ENCODE measurements around the gene CCR5AS.

Gene CCR5AS

DNA sequence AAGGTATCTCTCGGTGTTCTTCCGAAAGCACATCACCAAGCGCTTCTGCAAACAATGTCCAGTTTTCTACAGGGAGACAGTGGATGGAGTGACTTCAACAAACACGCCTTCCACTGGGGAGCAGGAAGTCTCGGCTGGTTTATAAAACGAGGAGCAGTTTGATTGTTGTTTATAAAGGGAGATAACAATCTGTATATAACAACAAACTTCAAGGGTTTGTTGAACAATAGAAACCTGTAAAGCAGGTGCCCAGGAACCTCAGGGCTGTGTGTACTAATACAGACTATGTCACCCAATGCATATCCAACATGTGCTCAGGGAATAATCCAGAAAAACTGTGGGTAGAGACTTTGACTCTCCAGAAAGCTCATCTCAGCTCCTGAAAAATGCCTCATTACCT, 48.4 kb downstream of the CCR5AS start:
- Histone ChIP-seq H3K27me3 (ENCODE audit: low read depth) (peaks cover 10% of the 10 kb centered on the region), H3K4me3 (no peak overlapping the region), H3K36me3 (replicated peaks) (no peaks in the 10 kb centered on the region), H3K4me1 (no peaks in the 10 kb centered on the region), H3K9me3 (no peaks in the 10 kb centered on the region)
- in situ Hi-C loops (cut with MboI; ENCODE audit: low sequenced_read_pairs): no loop called here
- no peak for DNase-seq (ENCODE audit: low spot score in 2 of 2)

- H3K27me3 ChIP-seq (ENCODE audit: low read depth): peaks cover 13% of the 10 kb centered on the region
- no peaks in the 10 kb centered on the region for H3K4me1 ChIP-seq
- H3K9me3 ChIP-seq: no peaks in the 10 kb centered on the region
- no peaks in the 10 kb centered on the region for H3K36me3 ChIP-seq (replicated peaks)
- in situ Hi-C loops (cut with MboI; ENCODE audit: low sequenced_read_pairs): no loop called here
- no peak overlapping the region for H3K4me3 ChIP-seq
- DNase-seq (ENCODE audit: low spot score in 2 of 2): no peak
Observed at GRCh38 chr3:46356909-46357308, 50.0 kb downstream of the CCR5AS start.

GRCh38 chr3:46356276-46356675, 50.6 kb downstream of the CCR5AS start:
- Histone ChIP-seq H3K4me3 (no peak overlapping the region), H3K9me3 (no peaks in the 10 kb centered on the region), H3K27me3 (ENCODE audit: low read depth) (peaks cover 13% of the 10 kb centered on the region), H3K4me1 (no peaks in the 10 kb centered on the region), H3K36me3 (replicated peaks) (no peaks in the 10 kb centered on the region)
- no peak for DNase-seq (ENCODE audit: low spot score in 2 of 2)
- in situ Hi-C loops (cut with MboI; ENCODE audit: low sequenced_read_pairs): no loop called here

DNA sequence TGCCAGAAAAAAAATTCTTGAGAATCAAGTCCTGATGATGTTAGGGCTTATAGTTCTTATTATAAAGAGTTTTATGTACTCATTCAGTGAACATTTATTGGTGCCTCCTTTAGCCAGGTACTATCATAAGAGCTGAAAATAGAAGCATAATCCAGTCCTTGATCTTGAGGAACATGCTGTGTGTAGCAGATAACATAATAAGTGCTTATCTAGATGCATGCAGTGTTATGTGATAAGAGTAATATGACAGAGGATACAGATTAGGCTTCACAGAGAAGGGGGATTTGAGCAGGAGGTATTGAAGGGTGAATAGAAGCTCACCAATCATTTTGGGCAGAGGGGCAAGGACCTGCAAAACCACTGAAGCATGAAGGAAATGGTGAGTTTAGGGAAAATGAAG, 51.9 kb downstream of the CCR5AS start:
- H3K9me3 ChIP-seq: no peaks in the 10 kb centered on the region
- peaks cover 13% of the 10 kb centered on the region for H3K27me3 ChIP-seq (ENCODE audit: low read depth)
- H3K4me3 ChIP-seq: no peak overlapping the region
- no peak for DNase-seq (ENCODE audit: low spot score in 2 of 2)
- in situ Hi-C loops (cut with MboI; ENCODE audit: low sequenced_read_pairs): no loop called here
- H3K36me3 ChIP-seq (replicated peaks): no peaks in the 10 kb centered on the region
- no peaks in the 10 kb centered on the region for H3K4me1 ChIP-seq

DNA sequence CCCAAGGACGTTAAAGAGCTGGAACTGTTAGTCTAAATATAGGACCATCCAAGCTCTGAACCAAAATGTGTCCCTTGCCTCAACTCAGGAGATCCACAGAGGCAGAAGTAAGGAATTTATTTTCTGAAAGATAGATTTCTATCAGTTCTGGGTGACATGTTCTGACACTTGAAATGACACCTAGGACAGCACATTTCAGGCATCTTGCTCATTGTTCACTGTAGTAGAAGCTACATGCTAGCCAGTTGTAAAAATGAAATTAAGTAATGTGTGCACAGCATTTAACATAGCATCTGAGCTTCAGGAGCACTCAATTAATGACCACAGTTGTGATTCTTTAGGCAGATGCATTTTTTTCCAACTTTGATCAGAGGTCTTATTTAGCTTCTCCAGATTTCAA, 52.4 kb downstream of the CCR5AS start:
- no peaks in the 10 kb centered on the region for H3K4me1 ChIP-seq
- H3K9me3 ChIP-seq: no peaks in the 10 kb centered on the region
- in situ Hi-C loops (cut with MboI; ENCODE audit: low sequenced_read_pairs): no loop called here
- no peak overlapping the region for H3K4me3 ChIP-seq
- peaks cover 11% of the 10 kb centered on the region for H3K27me3 ChIP-seq (ENCODE audit: low read depth)
- no peak for DNase-seq (ENCODE audit: low spot score in 2 of 2)
- H3K36me3 ChIP-seq (replicated peaks): no peaks in the 10 kb centered on the region

GRCh38 chr3:46353647-46354410, 53.0 kb downstream of the CCR5AS start, which contains the start of gene CCR2:
TSS of gene CCR2 (plus strand) at chr3:46354111. CDS start at chr3:46357528, 3,417 bp downstream.
- in situ Hi-C loops (cut with MboI; ENCODE audit: low sequenced_read_pairs): no loop called here
- Histone ChIP-seq H3K27me3 (ENCODE audit: low read depth) (peaks cover 11% of the 10 kb centered on the region), H3K4me3 (no peak within 1 kb of the TSS), H3K9me3 (no peaks in the 10 kb centered on the region), H3K36me3 (replicated peaks) (no peaks in the 10 kb centered on the region), H3K4me1 (no peaks in the 10 kb centered on the region)
- DNase-seq (ENCODE audit: low spot score in 2 of 2): no peak

GRCh38 chr3:46353090-46353489, 53.8 kb downstream of the CCR5AS start:
- no peaks in the 10 kb centered on the region for H3K4me1 ChIP-seq
- no peak overlapping the region for H3K4me3 ChIP-seq
- in situ Hi-C loops (cut with MboI; ENCODE audit: low sequenced_read_pairs): no loop called here
- no peak for DNase-seq (ENCODE audit: low spot score in 2 of 2)
- peaks cover under 1% of the 10 kb centered on the region; the same call in 1 of the 2 replicates for H3K9me3 ChIP-seq
- H3K27me3 ChIP-seq (ENCODE audit: low read depth): peaks cover 11% of the 10 kb centered on the region
- no peaks in the 10 kb centered on the region for H3K36me3 ChIP-seq (replicated peaks)

DNA sequence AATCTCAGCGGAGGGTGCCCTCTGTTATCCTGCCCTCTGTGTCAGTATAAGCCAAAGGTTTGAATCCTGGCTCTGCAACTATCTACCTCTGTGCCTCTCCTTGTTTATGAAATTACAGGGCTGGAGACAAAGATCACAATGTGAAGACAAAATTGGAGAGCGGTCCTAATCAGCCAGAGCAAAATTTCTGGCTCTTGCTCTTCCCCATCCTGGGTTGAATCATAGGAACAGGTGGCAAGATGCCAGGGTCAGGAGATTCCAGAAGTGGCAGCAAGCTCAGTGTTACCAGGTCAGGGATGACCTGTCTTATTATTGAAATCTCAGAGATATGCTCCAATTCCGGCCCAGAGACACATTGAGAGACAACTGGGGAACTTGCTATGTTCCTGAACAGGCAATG, 55.2 kb downstream of the CCR5AS start:
- H3K36me3 ChIP-seq (replicated peaks): no peaks in the 10 kb centered on the region
- DNase-seq (ENCODE audit: low spot score in 2 of 2): no peak
- peaks cover 2% of the 10 kb centered on the region; the same call in 1 of the 2 replicates for H3K9me3 ChIP-seq
- in situ Hi-C loops (cut with MboI; ENCODE audit: low sequenced_read_pairs): no loop called here
- no peak overlapping the region for H3K4me3 ChIP-seq
- H3K27me3 ChIP-seq (ENCODE audit: low read depth): peaks cover 11% of the 10 kb centered on the region
- no peaks in the 10 kb centered on the region for H3K4me1 ChIP-seq

DNA sequence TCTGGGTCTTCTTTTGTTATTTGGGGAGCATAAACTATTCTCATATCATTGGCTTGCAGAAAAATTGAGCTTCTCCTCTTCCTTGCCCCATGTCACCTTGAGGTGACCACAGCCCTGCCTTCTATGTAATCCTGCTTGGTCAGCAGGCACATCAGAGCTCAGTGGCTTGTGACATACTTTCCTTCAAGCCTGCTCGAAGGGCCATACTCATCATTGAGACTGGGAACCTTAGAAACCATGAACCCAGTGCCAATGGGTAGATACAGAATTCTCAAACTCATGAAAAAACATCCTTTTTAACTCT, 56.7 kb downstream of the CCR5AS start:
- no peak for DNase-seq (ENCODE audit: low spot score in 2 of 2)
- in situ Hi-C loops (cut with MboI; ENCODE audit: low sequenced_read_pairs): no loop called here
- H3K36me3 ChIP-seq (replicated peaks): no peaks in the 10 kb centered on the region
- peaks cover 2% of the 10 kb centered on the region; the same call in 1 of the 2 replicates for H3K9me3 ChIP-seq
- peaks cover 11% of the 10 kb centered on the region for H3K27me3 ChIP-seq (ENCODE audit: low read depth)
- H3K4me1 ChIP-seq: no peaks in the 10 kb centered on the region
- H3K4me3 ChIP-seq: no peak overlapping the region

DNA sequence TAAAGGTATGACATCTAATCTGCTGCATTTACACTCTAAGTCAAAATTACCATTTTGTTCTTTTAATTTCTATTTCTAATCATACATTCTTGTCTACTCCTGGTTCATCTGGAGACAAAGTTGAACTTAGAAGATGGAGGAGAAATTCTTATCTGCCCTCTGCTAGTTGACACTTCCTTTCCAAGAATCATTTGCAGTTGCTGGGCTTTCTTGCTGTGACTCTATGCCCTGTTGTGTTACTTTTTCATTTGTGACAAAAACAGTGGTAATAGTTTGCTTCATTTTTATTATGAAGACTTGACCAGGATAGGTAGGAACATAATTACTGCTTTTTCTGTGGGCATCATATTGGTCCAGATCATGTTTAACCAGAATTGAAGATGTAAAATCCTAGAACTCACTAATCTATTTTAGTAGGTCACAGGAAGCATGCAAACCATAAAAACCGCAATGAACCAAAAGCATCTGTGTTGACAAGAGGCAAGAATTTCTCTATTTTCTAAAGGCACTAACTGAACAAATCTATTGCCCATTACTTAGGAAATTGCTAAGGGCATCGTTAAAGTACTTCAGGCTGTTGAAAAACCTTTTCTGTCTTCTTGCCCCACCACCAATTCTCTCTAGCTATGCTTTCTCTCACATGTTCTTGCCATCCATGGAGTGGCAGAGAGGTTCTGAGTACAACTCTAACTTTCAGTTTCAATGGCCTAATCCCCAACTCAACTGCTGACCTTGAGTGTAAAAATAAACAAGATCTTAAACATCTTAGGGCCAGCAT, 57.2 kb downstream of the CCR5AS start:
- H3K9me3 ChIP-seq: peaks cover 2% of the 10 kb centered on the region; the same call in 1 of the 2 replicates
- H3K4me1 ChIP-seq: no peaks in the 10 kb centered on the region
- H3K36me3 ChIP-seq (replicated peaks): no peaks in the 10 kb centered on the region
- no peak overlapping the region for H3K4me3 ChIP-seq
- no peak for DNase-seq (ENCODE audit: low spot score in 2 of 2)
- peaks cover 11% of the 10 kb centered on the region for H3K27me3 ChIP-seq (ENCODE audit: low read depth)
- in situ Hi-C loops (cut with MboI; ENCODE audit: low sequenced_read_pairs): no loop called here

- H3K36me3 ChIP-seq (replicated peaks): no peaks in the 10 kb centered on the region
- H3K4me3 ChIP-seq: no peak overlapping the region
- peaks cover 8% of the 10 kb centered on the region; the same call in 1 of the 2 replicates for H3K27me3 ChIP-seq (ENCODE audit: low read depth)
- in situ Hi-C loops (cut with MboI; ENCODE audit: low sequenced_read_pairs): no loop called here
- no peak for DNase-seq (ENCODE audit: low spot score in 2 of 2)
- peaks cover 2% of the 10 kb centered on the region; the same call in 1 of the 2 replicates for H3K9me3 ChIP-seq
- H3K4me1 ChIP-seq: no peaks in the 10 kb centered on the region
Observed at GRCh38 chr3:46348823-46349482, 57.9 kb downstream of the CCR5AS start.

DNA sequence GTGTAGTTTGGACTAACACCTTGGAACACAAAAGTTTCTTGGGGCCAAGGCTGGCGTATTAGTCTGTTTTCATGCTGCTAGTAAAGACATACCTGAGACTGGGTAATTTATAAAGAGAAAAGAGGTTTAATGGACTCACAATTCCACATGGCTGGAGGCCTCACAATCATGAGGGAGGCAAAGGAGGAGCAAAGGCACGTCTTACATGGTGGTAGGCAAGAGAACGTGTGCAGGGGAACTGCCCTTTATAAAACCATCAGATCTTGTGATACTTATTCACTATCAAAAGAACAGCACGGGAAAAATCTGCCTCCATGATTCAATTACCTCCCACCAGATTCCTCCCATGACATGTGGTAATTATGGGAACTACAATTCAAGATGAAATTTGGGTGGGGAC, 62.4 kb downstream of the CCR5AS start:
- in situ Hi-C loops (cut with MboI; ENCODE audit: low sequenced_read_pairs): no loop called here
- no peak overlapping the region for H3K4me3 ChIP-seq
- no peak for DNase-seq (ENCODE audit: low spot score in 2 of 2)
- no peaks in the 10 kb centered on the region for H3K36me3 ChIP-seq (replicated peaks)
- H3K4me1 ChIP-seq: no peaks in the 10 kb centered on the region
- no peaks in the 10 kb centered on the region for H3K27me3 ChIP-seq (ENCODE audit: low read depth)
- H3K9me3 ChIP-seq: peaks cover 2% of the 10 kb centered on the region; the same call in 1 of the 2 replicates

DNA sequence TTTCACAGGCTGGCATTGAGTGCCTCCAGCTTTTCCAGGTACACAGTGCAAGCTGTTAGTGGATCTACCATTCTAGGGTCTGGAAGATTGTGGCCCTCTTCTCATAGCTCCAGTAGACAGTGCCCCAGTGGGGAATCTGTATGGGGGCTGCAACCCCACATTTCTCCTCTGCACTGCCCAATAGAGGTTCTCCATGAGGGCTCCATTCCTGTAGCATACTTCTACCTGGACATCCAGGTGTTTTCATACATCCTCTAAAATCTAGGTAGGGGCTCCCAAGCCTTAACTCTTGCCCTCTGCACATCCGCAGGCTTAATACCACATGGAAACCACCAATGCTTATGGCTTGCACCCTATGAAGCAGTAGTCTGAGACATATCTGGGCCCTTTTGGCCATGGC, 68.0 kb downstream of the CCR5AS start:
- in situ Hi-C loops (cut with MboI; ENCODE audit: low sequenced_read_pairs): no loop called here
- H3K36me3 ChIP-seq (replicated peaks): no peaks in the 10 kb centered on the region
- H3K9me3 ChIP-seq: no peaks in the 10 kb centered on the region
- no peak for DNase-seq (ENCODE audit: low spot score in 2 of 2)
- no peak overlapping the region for H3K4me3 ChIP-seq
- no peaks in the 10 kb centered on the region for H3K27me3 ChIP-seq (ENCODE audit: low read depth)
- H3K4me1 ChIP-seq: no peaks in the 10 kb centered on the region

DNA sequence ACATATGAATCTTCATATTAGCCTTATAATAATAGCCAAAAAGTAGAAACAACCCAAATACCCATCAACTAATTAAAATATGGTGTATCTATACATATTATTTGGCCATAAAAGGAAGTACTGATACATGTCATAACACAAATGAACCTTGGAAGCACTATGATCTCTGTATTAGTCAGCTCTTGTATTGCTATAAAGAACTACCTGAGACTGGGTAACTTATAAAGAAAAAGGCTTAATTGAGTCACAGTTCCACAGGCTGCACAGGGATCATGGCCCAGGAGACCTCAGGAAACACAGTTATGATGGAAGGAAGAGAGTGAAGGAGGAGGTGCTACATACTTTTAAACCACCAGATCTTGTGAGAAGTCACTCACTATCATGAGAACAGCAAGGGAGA, 69.0 kb downstream of the CCR5AS start:
- no peaks in the 10 kb centered on the region for H3K9me3 ChIP-seq
- H3K36me3 ChIP-seq (replicated peaks): no peaks in the 10 kb centered on the region
- no peaks in the 10 kb centered on the region for H3K4me1 ChIP-seq
- no peaks in the 10 kb centered on the region for H3K27me3 ChIP-seq (ENCODE audit: low read depth)
- DNase-seq (ENCODE audit: low spot score in 2 of 2): no peak
- in situ Hi-C loops (cut with MboI; ENCODE audit: low sequenced_read_pairs): no loop called here
- no peak overlapping the region for H3K4me3 ChIP-seq
